HuH-7.5 (cell line): ENCODE data around the gene SOCS6.
"Not testable (repeated sequence)": the region's sequence is repeated elsewhere in the genome, so short reads cannot be mapped to it uniquely, and the experiment has no call there.

Source experiments
- DNase-seq: peaks from one replicate; pipeline ENCODE4 v3.0.0; 2011; ENCODE audit warnings: low spot score

Gene SOCS6

DNA sequence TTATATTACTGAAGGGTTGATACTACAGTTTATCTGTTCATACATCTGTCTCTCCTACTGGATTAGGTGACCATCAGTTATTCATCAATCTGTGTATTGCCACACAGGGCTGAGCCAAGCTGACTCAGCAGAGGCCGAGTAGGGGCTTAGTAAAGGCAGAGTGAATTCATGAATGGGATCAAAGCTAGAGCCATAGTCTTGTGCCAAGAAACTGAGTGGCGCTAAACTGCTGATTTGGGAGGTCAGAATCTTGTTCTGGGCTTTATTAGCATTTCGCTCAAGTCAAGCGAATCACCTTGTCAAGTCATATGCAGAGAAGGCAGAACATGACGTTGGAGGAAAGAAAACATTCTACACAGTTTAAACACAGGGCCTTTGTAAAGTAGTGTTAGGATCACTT lies 34.1 kb downstream of the SOCS6 start:
- no peak for DNase-seq

DNA sequence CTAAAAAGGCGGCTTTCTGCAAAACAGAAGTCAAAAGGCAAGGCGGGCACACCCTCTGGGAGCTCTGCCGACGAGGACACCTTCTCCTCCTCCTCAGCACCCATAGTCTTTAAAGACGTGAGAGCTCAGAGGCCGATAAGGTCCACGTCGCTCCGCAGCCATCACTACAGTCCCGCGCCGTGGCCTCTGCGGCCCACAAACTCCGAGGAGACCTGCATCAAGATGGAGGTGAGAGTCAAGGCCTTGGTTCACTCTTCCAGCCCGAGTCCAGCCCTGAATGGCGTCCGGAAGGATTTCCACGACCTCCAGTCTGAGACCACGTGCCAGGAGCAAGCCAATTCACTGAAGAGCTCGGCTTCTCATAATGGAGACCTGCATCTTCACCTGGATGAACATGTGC lies 36.1 kb downstream of the SOCS6 start:
- no peak for DNase-seq

DNA sequence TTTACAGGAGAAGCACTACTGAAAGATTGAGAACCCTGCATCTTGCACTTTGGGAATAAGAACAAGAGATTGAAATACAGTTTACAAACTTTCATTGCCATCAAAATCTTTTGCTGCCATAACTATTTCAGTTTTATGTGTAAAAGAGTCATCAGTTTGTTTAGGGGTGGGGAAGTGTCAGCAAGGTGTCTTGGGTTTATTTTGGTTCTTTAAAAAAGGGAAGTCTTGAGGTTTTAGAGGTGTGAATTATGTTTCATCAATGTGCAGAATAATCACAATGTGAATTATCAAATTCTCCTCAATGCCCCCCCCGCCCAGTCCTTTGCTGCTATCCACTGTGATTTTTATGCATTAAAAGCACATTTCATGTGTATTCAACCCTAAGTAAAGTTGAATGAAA lies 37.4 kb downstream of the SOCS6 start:
- no peak for DNase-seq

DNA sequence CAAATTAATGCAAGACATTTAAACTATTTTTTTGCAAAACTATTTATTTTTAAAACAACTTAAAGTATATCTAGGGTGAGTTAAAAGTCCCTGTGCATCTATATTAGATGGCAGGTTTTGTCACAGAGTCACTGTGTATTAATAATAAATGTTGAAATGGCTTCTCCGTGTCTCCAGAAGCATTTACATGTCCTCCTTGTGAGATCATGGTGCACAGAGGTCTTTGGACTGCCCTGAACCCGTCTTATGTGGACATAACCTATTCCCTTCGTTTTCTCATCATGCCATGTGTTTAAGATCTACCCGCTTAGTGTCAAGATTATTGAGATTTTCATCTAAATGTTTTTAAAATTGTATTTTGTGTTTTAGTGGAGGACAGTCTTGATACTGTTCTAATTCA lies 39.3 kb downstream of the SOCS6 start:
- no peak for DNase-seq

GRCh38 chr18:70329071-70329470 lies 40.2 kb downstream of the SOCS6 start:
- DNase-seq = no peak

GRCh38 chr18:70330887-70331286 lies 42.0 kb downstream of the SOCS6 start:
- DNase-seq = no peak

- no peak for DNase-seq
Observed at GRCh38 chr18:70331456-70332097, 42.7 kb downstream of the SOCS6 start.

DNA sequence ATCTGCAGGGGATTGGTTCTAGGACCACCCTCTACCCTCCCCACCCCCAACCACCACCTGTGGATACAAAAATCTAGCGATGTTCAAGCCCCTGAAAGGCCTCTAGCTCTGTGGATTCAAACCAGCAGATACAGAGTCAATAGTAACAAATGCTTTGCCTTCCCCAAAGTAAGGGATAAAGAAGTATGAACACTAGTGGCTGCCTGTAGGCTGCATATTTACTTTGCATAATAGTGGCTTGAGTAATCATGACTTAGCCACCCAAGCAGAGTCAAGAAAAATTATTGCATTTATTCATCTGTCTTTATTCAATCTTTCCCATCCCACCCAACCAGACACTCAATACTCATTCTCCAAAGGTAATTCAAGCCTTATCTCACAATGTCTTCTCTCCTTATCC lies 43.8 kb downstream of the SOCS6 start:
- no peak for DNase-seq

DNA sequence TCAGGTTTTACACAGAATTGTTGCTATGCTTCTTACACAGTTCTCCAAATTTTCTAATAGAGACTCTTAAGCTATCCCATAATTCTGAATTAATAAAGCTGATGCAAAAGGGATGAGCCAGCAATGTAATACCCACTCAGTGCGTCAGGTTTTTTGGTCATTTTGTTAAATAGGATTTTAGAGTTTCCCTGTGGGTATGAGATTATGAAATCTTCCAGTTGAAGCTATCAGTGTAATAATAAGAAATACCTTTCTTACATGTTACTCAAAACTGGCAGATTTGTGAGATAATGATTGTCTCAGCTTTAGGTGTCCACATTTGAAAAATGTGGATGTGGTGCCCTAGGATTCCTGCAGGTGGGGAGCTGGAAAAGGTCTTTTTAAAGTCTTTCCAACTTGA lies 44.5 kb downstream of the SOCS6 start:
- DNase-seq = no peak

DNA sequence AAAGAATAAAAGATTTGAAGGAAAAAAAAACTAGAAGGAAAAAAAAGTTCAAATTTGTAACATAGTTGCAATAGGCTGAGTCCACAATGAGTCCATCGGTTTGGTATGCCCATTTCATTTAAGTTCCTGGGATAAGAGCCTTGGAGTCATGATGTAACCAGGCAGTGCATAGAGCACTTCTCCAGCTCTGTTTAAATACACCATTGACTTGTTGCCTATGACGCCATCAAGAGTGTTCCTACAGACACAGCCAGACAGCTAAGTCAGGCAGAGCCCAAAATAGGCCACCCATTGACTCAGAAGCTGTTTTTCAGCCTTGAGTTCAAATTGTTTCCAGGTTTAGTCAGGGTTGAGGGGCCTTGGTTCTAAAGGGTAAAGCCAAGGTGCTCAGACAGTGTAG lies 44.9 kb downstream of the SOCS6 start:
- no peak for DNase-seq

- DNase-seq = no peak
Observed at GRCh38 chr18:70334264-70334663, 45.4 kb downstream of the SOCS6 start.

GRCh38 chr18:70334728-70335329 lies 46.0 kb downstream of the SOCS6 start:
- DNase-seq = no peak

GRCh38 chr18:70335892-70336726 lies 47.3 kb downstream of the SOCS6 start:
- no peak for DNase-seq

- DNase-seq = no peak
Observed at GRCh38 chr18:70337139-70337972, 48.5 kb downstream of the SOCS6 start.

GRCh38 chr18:70338890-70339289 lies 50.0 kb downstream of the SOCS6 start:
- DNase-seq = no peak

DNA sequence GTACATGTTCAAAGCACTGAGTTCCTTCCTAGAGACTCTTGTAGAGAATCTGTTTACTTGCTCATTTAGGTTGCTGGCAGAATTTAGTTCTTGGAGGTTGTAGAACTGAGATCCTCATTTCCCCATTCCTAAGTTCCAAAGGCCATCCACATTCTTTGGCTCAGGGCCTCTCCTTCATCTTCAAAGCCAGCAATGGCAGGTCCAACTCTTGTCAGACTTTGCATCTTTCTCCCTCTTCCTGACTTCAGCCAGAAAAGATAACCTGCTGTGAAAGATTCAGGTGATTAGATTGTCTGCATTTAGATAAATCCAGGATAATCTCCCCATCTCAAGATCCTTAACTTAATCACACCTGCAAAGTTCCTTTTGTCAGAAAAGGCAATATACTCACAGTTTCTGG lies 51.1 kb downstream of the SOCS6 start:
- no peak for DNase-seq

DNA sequence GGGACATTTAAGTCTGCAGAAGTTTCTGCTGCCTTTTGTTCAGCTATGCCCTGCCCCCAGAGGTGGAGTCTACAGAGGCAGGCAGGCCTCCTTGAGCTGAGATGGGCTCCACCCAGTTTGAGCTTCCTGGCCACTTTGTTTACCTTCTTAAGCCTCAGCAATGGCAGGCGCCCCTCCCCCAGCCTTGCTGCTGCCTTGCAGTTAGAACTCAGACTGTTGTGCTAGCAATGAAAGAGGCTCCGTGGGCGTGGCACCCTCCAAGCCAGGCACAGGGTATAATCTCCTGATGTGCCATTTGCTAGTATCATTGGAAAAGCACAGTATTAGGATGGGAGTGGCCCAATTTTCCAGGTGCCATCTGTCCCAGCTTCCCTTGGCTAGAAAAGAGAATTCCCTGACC lies 59.6 kb downstream of the SOCS6 start:
- DNase-seq = not testable (repeated sequence)

- DNase-seq = no peak
Observed at GRCh38 chr18:70349316-70349715, 60.5 kb downstream of the SOCS6 start.

- DNase-seq = no peak
Observed at GRCh38 chr18:70354080-70354479, 65.2 kb downstream of the SOCS6 start.

DNA sequence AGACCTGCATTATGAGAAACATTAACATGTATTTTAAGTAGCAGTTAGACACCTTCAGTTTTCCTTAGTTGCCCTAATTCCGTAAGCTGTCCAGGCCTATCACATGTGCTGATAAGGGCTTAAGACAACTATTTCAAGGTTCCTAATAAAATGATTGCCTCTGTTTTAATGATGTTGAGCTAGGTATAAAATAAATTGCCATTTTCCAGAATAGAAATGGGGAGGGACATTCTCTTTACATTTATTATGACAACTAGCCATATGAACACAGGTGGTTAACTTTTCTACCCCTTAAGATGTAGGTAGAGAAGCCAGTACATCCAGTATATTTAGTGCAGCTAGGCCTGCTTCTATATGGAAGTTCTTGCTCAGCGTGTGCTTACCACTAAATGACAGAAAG lies 65.9 kb downstream of the SOCS6 start:
- no peak for DNase-seq

- DNase-seq = no peak
Observed at GRCh38 chr18:70355620-70356385, 67.0 kb downstream of the SOCS6 start.

DNA sequence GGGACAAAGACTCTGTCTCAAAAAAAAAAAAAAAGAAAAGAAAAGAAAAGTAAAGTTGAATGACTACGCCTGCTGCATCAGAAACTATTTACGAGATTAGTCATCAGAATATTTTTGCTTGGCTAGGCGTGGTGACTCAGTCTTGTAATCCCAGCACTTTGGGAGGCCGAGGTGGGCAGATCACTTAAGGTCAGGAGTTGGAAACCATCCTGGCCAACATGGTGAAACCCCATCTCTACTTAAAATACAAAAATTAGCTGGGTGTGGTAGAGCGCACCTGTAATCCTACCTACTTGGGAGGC lies 69.2 kb downstream of the SOCS6 start:
- not testable (repeated sequence) for DNase-seq
